SU-DHL-6 (cell line): Measurements from ENCODE around the gene EN1.
A peak's percentile ranks its signal among the peaks of the same experiment; 100 is the strongest.

Experiments used
- CTCF ChIP-seq: fragments of 200-600 bp; sonication (generic); IDR thresholded peaks from one replicate; pipeline ENCODE4 v1.5.1; 2017; ENCODE audit warnings: antibody characterized with exemption, mild to moderate bottlenecking, low read length, moderate library complexity; ENCODE audit not compliant: insufficient read depth, poor library complexity, severe bottlenecking
- EZH2phosphoT487 ChIP-seq: fragments of 200-600 bp; sonication (generic), shearing (Covaris generic); conservative IDR thresholded peaks from 2 replicates; pipeline ENCODE4 v1.6.1; 2018; ENCODE audit warnings: mild to moderate bottlenecking, antibody characterized with exemption, low read length, moderate library complexity, mixed read lengths

GRCh38 chr2:118882693-118883336 lies 35.4 kb upstream of the EN1 start:
- TF ChIP-seq CTCF (peak; percentile 87), EZH2phosphoT487 (no peak)
